Neural cell (in vitro differentiated cells): ENCODE results near the gene FBLL1. TPM values are rescaled to one million over a fixed set of nuclear protein-coding genes. Genes with fewer than 3 reads are reported as not detected.

Experiments
- polyA plus RNA-seq: library from polyadenylated mRNA; depleted of rRNA; stranded (reverse); fragments of >200 nt; gene quantifications from 2 replicates; pipeline ENCODE4 v1.2.3, GENCODE V29; 2014
- small RNA-seq, 3 experiments: library from RNA; depleted of rRNA; stranded (forward); fragments of <200 nt; gene quantifications; one replicate each; pipeline ENCODE3, GENCODE V24; 2012

The FBLL1 gene
- polyA plus RNA-seq, 1 donor from 2014 or later, result 63.7 TPM

Small RNA genes lying within 50 kb of the gene (small RNA-seq; reads per million reads assigned to genes)
- 310 to 897 (median 401) reads per million in 3 experiments for gene MIR103A1

Other genes with a start within 250 kb of the FBLL1 start
- gene WWC1, start 237.7 kb upstream of the FBLL1 start, polyA plus RNA-seq, result 0.97 and 1.6 TPM in 2 replicates
- 114 and 140 TPM in 2 replicates for gene RARS1, start 42.8 kb upstream of the FBLL1 start, polyA plus RNA-seq
- 126 and 145 TPM in 2 replicates for gene PANK3, start 50.1 kb downstream of the FBLL1 start, polyA plus RNA-seq